ENCODE data around the gene KIF5A. TPM values are rescaled to one million over a fixed set of nuclear protein-coding genes. Genes with fewer than 3 reads are reported as not detected.

The KIF5A gene
- total RNA-seq, 1 donor = 0.72 TPM

GRCh38 chr12:57579677-57580465 lies 30.0 kb downstream of the KIF5A start:
- no peak for TF ChIP-seq CTCF (IDR thresholded peaks at IDR 0.05; ENCODE audit: insufficient read depth, low read length)
- no peak overlapping the region for H3K4me3 ChIP-seq (ENCODE audit: low read depth, low read length)
- no peak for DNase-seq (ENCODE audit: low read depth)

GRCh38 chr12:57580466-57580795 lies 30.6 kb downstream of the KIF5A start:
- no peak overlapping the region for H3K4me3 ChIP-seq (ENCODE audit: low read depth, low read length)
- TF ChIP-seq CTCF (IDR thresholded peaks at IDR 0.05; ENCODE audit: insufficient read depth, low read length) = no peak
- no peak for DNase-seq (ENCODE audit: low read depth)

GRCh38 chr12:57581802-57582201 lies 32.0 kb downstream of the KIF5A start:
- TF ChIP-seq CTCF (IDR thresholded peaks at IDR 0.05; ENCODE audit: insufficient read depth, low read length) = no peak
- H3K4me3 ChIP-seq (ENCODE audit: low read depth, low read length) = no peak overlapping the region
- no peak for DNase-seq (ENCODE audit: low read depth)

GRCh38 chr12:57582440-57582839 lies 32.6 kb downstream of the KIF5A start:
- no peak for DNase-seq (ENCODE audit: low read depth)
- TF ChIP-seq CTCF (IDR thresholded peaks at IDR 0.05; ENCODE audit: insufficient read depth, low read length) = no peak
- no peak overlapping the region for H3K4me3 ChIP-seq (ENCODE audit: low read depth, low read length)

- H3K4me3 ChIP-seq (ENCODE audit: low read depth, low read length) = no peak overlapping the region
- DNase-seq (ENCODE audit: low read depth) = peak; percentile 87
- TF ChIP-seq CTCF (IDR thresholded peaks at IDR 0.05; ENCODE audit: insufficient read depth, low read length) = peak; percentile 92
Measured at GRCh38 chr12:57583008-57583831, 33.4 kb downstream of the KIF5A start.

GRCh38 chr12:57584050-57584449 lies 34.2 kb downstream of the KIF5A start:
- DNase-seq (ENCODE audit: low read depth) = no peak
- no peak for TF ChIP-seq CTCF (IDR thresholded peaks at IDR 0.05; ENCODE audit: insufficient read depth, low read length)
- no peak overlapping the region for H3K4me3 ChIP-seq (ENCODE audit: low read depth, low read length)

All from fibroblast of the aortic adventitia (primary cell).